ENCODE data around the gene PPHLN1. TPM values are rescaled to one million over a fixed set of nuclear protein-coding genes. Genes with fewer than 3 reads are reported as not detected.
A peak's percentile ranks its signal among the peaks of the same experiment; 100 is the strongest.

Gene PPHLN1
- polyA plus RNA-seq, 3 donors, result 40.7 to 74.8 (median 68.7) TPM

DNA sequence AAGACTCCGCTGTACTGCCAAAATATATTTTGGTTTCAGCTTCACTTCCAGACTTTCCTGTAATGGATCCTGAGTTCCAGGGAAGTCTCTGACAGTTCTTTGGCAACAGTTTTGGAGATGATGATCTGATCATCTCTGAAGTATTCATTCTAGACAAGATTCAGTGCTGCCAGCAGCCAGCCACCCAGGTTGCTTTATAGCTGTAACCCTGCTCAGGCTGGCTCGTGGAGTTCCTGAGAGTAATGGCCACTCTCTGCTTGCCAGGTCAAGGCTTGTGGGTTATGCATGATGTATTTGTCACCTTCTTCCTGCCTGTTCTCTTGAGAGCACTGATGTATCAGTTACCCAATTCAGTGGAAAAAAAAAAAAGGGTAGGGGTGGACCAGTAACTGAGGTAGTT is 124.3 kb downstream of the PPHLN1 start:
- Histone ChIP-seq H3K4me3 (replicated peaks in 1 of 3; ENCODE audit: low read depth in 2 of 3, low read length in 3 of 3) (no peak overlapping the region), H4K20me1 (ENCODE audit: insufficient read depth, low read length) (no peaks in the 10 kb centered on the region), H3K4me1 (ENCODE audit: control insufficient read depth in 1 of 2, insufficient read depth in 2 of 2, low read length in 2 of 2) (no peaks in the 10 kb centered on the region), H3K4me2 (replicated peaks; ENCODE audit: extremely low read depth, low read length, poor library complexity, severe bottlenecking) (no peak overlapping the region), H3K9ac (ENCODE audit: insufficient read depth, low read length, poor library complexity, severe bottlenecking) (no peak overlapping the region), H3K27ac (ENCODE audit: low read depth in 1 of 2, low read length in 2 of 2) (no peak overlapping the region), H3K9me3 (replicated peaks in 1 of 2; ENCODE audit: control insufficient read depth in 1 of 2, insufficient read depth in 1 of 2, low read length in 2 of 2) (no peaks in the 10 kb centered on the region), H3K36me3 (replicated peaks in 1 of 2; ENCODE audit: control insufficient read depth in 1 of 2, insufficient read depth in 2 of 2, low read length in 2 of 2) (peaks cover 22 to 51% of the 10 kb centered on the region in 2 donors), H3K79me2 (ENCODE audit: insufficient read depth, low read length) (no peaks in the 10 kb centered on the region), H3K27me3 (ENCODE audit: control insufficient read depth in 2 of 2, insufficient read depth in 2 of 2, low read length in 2 of 2) (no peaks in the 10 kb centered on the region), H2AFZ (ENCODE audit: insufficient read depth, low read depth, low read length, poor library complexity, severe bottlenecking) (no peak overlapping the region)
- no peaks in the 10 kb centered on the region for H3K9me3 Mint-ChIP-seq
- H3K4me3 Mint-ChIP-seq, result no peak overlapping the region
- peaks cover 39 to 48% of the 10 kb centered on the region in 2 donors for H3K36me3 Mint-ChIP-seq
- DNase-seq, result no peak
- H3K27me3 Mint-ChIP-seq (ENCODE audit: low read depth in 3 of 3), result peaks cover 0 to 2% (median 2%) of the 10 kb centered on the region in 3 donors
- intact Hi-C loops (cut with micrococcal nuclease), result no loop called here
- WGBS (ENCODE audit: insufficient coverage), result 38% methylated on average over 1 of the region's 2 CpGs
- H3K27ac Mint-ChIP-seq, result peak overlapping the region in 1 of 7 donors; percentile 8
- TF ChIP-seq CTCF (IDR thresholded peaks at IDR 0.05), result no peak
- H3K4me1 Mint-ChIP-seq, result no peaks in the 10 kb centered on the region

GRCh38 chr12:42458575-42458974 is 132.6 kb downstream of the PPHLN1 start:
- H3K36me3 Mint-ChIP-seq, result peaks cover 5 to 18% of the 10 kb centered on the region in 2 donors
- peaks cover 0 to 4% (median 0%) of the 10 kb centered on the region in 7 donors for H3K9me3 Mint-ChIP-seq
- no peaks in the 10 kb centered on the region for H3K4me1 Mint-ChIP-seq
- Histone ChIP-seq H2AFZ (ENCODE audit: insufficient read depth, low read depth, low read length, poor library complexity, severe bottlenecking) (no peak overlapping the region), H3K4me1 (ENCODE audit: control insufficient read depth in 1 of 2, insufficient read depth in 2 of 2, low read length in 2 of 2) (no peaks in the 10 kb centered on the region), H4K20me1 (ENCODE audit: insufficient read depth, low read length) (no peaks in the 10 kb centered on the region), H3K79me2 (ENCODE audit: insufficient read depth, low read length) (no peaks in the 10 kb centered on the region), H3K9me3 (replicated peaks in 1 of 2; ENCODE audit: control insufficient read depth in 1 of 2, insufficient read depth in 1 of 2, low read length in 2 of 2) (no peaks in the 10 kb centered on the region), H3K27me3 (ENCODE audit: control insufficient read depth in 2 of 2, insufficient read depth in 2 of 2, low read length in 2 of 2) (no peaks in the 10 kb centered on the region), H3K36me3 (replicated peaks in 1 of 2; ENCODE audit: control insufficient read depth in 1 of 2, insufficient read depth in 2 of 2, low read length in 2 of 2) (peaks cover 2 to 7% of the 10 kb centered on the region in 2 donors), H3K9ac (ENCODE audit: insufficient read depth, low read length, poor library complexity, severe bottlenecking) (no peak overlapping the region), H3K4me3 (replicated peaks in 1 of 3; ENCODE audit: low read depth in 2 of 3, low read length in 3 of 3) (no peak overlapping the region), H3K27ac (ENCODE audit: low read depth in 1 of 2, low read length in 2 of 2) (no peak overlapping the region), H3K4me2 (replicated peaks; ENCODE audit: extremely low read depth, low read length, poor library complexity, severe bottlenecking) (no peak overlapping the region)
- no CpG with 5 or more reads among the region's 2 CpGs for WGBS (ENCODE audit: insufficient coverage)
- no peak for DNase-seq
- H3K27ac Mint-ChIP-seq, result no peak overlapping the region
- TF ChIP-seq CTCF (IDR thresholded peaks at IDR 0.05), result no peak
- H3K4me3 Mint-ChIP-seq, result no peak overlapping the region
- H3K27me3 Mint-ChIP-seq (ENCODE audit: low read depth in 3 of 3), result peaks cover 0 to 2% (median 0%) of the 10 kb centered on the region in 3 donors
- intact Hi-C loops (cut with micrococcal nuclease), result no loop called here
